ENCODE measurements around the gene DAZL.

The DAZL gene

GRCh38 chr3:16595778-16596177, 9.4 kb downstream of the DAZL start:
- DNase-seq (ENCODE audit: low spot score), result no peak

GRCh38 chr3:16589867-16590624, 15.2 kb downstream of the DAZL start:
- DNase-seq (ENCODE audit: low spot score), result peak; percentile 30

- no peak for DNase-seq (ENCODE audit: low spot score)
Measured at GRCh38 chr3:16589120-16589519, 16.1 kb downstream of the DAZL start.

- no peak for DNase-seq (ENCODE audit: low spot score)
Measured at GRCh38 chr3:16587681-16588060, 17.6 kb downstream of the DAZL start.

- DNase-seq (ENCODE audit: low spot score), result no peak
Measured at GRCh38 chr3:16587047-16587680, 18.1 kb downstream of the DAZL start.

- DNase-seq (ENCODE audit: low spot score), result no peak
Measured at GRCh38 chr3:16584880-16585279, 20.3 kb downstream of the DAZL start.

GRCh38 chr3:16583551-16583950, 21.7 kb downstream of the DAZL start:
- no peak for DNase-seq (ENCODE audit: low spot score)

GRCh38 chr3:16570113-16570512, 35.1 kb downstream of the DAZL start:
- no peak for DNase-seq (ENCODE audit: low spot score)

GRCh38 chr3:16568532-16568931, 36.7 kb downstream of the DAZL start:
- DNase-seq (ENCODE audit: low spot score), result no peak

GRCh38 chr3:16568115-16568514, 37.1 kb downstream of the DAZL start:
- no peak for DNase-seq (ENCODE audit: low spot score)

GRCh38 chr3:16559653-16560365, 45.4 kb downstream of the DAZL start:
- no peak for DNase-seq (ENCODE audit: low spot score)

- no peak for DNase-seq (ENCODE audit: low spot score)
Measured at GRCh38 chr3:16554126-16554525, 51.1 kb downstream of the DAZL start.

GRCh38 chr3:16552757-16553156, 52.5 kb downstream of the DAZL start:
- no peak for DNase-seq (ENCODE audit: low spot score)

GRCh38 chr3:16551342-16551976, 53.8 kb downstream of the DAZL start:
- DNase-seq (ENCODE audit: low spot score), result no peak

GRCh38 chr3:16550676-16551341, 54.4 kb downstream of the DAZL start:
- DNase-seq (ENCODE audit: low spot score), result peak; percentile 88

- DNase-seq (ENCODE audit: low spot score), result no peak
Measured at GRCh38 chr3:16550305-16550675, 54.9 kb downstream of the DAZL start.

GRCh38 chr3:16548721-16549120, 56.5 kb downstream of the DAZL start:
- no peak for DNase-seq (ENCODE audit: low spot score)

- no peak for DNase-seq (ENCODE audit: low spot score)
Measured at GRCh38 chr3:16547561-16548357, 57.5 kb downstream of the DAZL start.

GRCh38 chr3:16546186-16547010, 58.8 kb downstream of the DAZL start:
- DNase-seq (ENCODE audit: low spot score), result no peak

- DNase-seq (ENCODE audit: low spot score), result no peak
Measured at GRCh38 chr3:16545413-16546185, 59.6 kb downstream of the DAZL start.
